HFFc6 (cell line): Measurements from ENCODE around the gene COA8. TPM values are rescaled to one million over a fixed set of nuclear protein-coding genes. Genes with fewer than 3 reads are reported as not detected.
A peak's percentile ranks its signal among the peaks of the same experiment; 100 is the strongest.

ENCODE experiments used
- DNase-seq: peaks from one replicate; pipeline ENCODE4 v3.0.0-alpha.2; 2018
- H3K27ac Mint-ChIP-seq: 2 replicates; pipeline ENCODE4 v1.8.0; 2020; ENCODE audit warnings: mild to moderate bottlenecking, mixed read lengths
- H3K27me3 Mint-ChIP-seq: 2 replicates; pipeline ENCODE4 v1.8.0; 2021; ENCODE audit warnings: mild to moderate bottlenecking, moderate library complexity, mixed read lengths; ENCODE audit not compliant: insufficient read depth
- H3K36me3 Mint-ChIP-seq: 2 replicates; pipeline ENCODE4 v1.8.0; 2021; ENCODE audit warnings: low read depth, mixed read lengths
- H3K4me1 Mint-ChIP-seq: 2 replicates; pipeline ENCODE4 v1.8.0; 2020; ENCODE audit warnings: low read depth, mixed read lengths
- H3K4me3 Mint-ChIP-seq: 2 replicates; pipeline ENCODE4 v1.8.0; 2020; ENCODE audit warnings: mild to moderate bottlenecking, moderate library complexity, mixed read lengths
- H3K9me3 Mint-ChIP-seq: 2 replicates; pipeline ENCODE4 v1.8.0; 2020; ENCODE audit warnings: mild to moderate bottlenecking, mixed read lengths
- total RNA-seq, 6 experiments: library from RNA; stranded (reverse); fragmentation: NEBNext Ultra II Directional; extraction: Animal tissue kit (Norgen Biotek cat#: 25700); gene quantifications; 2 replicates in 1 of 6; 3 replicates in 5 of 6; pipeline ENCODE4 v1.2.3, GENCODE V29; 2021
- TF ChIP-seq, protein P1 (sequence below): fragments of 200-600 bp; sonication (generic); IDR thresholded peaks from 2 replicates; pipeline ENCODE4 v1.5.0; 2021; ENCODE audit warnings: antibody characterized with exemption, mild to moderate bottlenecking

COA8 gene
- total RNA-seq, 6 experiments from 2014 or later = 38.7 to 54.8 (median 46.9) TPM

DNA sequence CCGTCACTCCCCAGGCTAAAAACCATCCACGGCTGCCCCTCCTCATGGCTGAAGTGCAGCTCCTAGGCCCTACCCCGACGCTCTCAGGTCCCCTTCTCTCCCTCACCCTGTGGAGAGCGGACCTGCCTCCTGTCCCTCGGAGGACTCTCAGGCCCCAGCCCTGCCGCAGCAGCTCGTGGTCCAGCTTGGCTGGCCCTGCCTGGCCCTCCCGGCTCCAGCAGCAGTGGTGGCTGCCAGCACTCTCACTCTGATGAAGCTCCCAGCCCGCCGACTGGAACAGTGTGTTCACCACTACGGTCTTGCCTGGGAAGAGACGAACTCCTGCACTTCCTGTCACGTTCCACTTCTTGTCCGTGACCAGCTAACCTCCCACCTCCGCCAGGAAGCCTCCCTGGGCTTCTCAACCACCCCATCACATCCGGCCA, 11.4 kb upstream of the COA8 start:
- H3K27ac Mint-ChIP-seq = peak overlapping the region; percentile 80
- no peaks in the 10 kb centered on the region for H3K9me3 Mint-ChIP-seq
- no peak for DNase-seq
- TF ChIP-seq, protein P1, sequence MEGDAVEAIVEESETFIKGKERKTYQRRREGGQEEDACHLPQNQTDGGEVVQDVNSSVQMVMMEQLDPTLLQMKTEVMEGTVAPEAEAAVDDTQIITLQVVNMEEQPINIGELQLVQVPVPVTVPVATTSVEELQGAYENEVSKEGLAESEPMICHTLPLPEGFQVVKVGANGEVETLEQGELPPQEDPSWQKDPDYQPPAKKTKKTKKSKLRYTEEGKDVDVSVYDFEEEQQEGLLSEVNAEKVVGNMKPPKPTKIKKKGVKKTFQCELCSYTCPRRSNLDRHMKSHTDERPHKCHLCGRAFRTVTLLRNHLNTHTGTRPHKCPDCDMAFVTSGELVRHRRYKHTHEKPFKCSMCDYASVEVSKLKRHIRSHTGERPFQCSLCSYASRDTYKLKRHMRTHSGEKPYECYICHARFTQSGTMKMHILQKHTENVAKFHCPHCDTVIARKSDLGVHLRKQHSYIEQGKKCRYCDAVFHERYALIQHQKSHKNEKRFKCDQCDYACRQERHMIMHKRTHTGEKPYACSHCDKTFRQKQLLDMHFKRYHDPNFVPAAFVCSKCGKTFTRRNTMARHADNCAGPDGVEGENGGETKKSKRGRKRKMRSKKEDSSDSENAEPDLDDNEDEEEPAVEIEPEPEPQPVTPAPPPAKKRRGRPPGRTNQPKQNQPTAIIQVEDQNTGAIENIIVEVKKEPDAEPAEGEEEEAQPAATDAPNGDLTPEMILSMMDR = no peak
- peak overlapping the region; percentile 34; the same call in 1 of the 2 replicates for H3K4me3 Mint-ChIP-seq
- H3K27me3 Mint-ChIP-seq = peaks cover 2% of the 10 kb centered on the region; the same call in 1 of the 2 replicates
- H3K36me3 Mint-ChIP-seq = no peaks in the 10 kb centered on the region
- peaks cover 16% of the 10 kb centered on the region for H3K4me1 Mint-ChIP-seq

DNA sequence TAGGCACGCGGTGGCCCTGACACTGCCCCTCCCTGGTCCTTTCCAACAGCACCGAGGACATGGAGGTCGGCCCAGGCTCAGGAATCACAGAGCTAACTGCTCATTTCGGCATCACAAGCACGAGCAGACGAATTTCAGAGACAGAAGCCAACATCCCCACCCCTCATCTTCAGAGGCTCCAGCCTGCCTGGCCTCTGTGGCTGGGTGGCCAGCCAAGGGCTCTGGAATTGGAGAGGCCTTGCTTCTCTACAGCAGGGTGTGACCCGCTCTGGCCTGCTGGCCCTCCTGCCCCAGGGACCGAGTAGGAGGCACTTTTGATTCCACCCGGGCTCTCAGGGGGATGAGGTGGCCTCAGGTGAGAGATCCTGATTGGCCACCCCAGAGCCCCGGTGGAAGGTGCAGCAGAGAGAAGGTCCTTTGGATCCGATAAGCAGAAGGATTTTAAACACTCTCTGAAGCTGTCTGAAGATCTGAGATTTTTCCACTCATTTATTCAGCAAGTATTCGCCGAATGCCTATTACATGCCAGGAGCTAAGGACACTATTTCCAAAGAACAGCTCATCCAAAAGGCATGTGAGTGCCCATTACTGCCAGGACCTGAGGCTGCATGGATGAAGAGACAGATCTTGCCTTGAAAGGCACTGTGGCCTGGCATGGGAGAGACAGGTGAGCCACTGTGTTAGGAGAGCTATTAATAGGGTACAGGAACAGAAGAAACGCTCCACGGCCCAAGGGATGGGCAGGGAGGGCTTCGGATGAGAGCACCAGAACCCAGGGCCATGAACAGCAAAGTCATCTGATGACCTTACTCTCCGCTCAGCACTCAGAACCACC, 10.5 kb upstream of the COA8 start:
- peak; percentile 67 for DNase-seq
- H3K4me3 Mint-ChIP-seq = peak overlapping the region; percentile 34; the same call in 1 of the 2 replicates
- peak overlapping the region; percentile 80 for H3K27ac Mint-ChIP-seq

DNA sequence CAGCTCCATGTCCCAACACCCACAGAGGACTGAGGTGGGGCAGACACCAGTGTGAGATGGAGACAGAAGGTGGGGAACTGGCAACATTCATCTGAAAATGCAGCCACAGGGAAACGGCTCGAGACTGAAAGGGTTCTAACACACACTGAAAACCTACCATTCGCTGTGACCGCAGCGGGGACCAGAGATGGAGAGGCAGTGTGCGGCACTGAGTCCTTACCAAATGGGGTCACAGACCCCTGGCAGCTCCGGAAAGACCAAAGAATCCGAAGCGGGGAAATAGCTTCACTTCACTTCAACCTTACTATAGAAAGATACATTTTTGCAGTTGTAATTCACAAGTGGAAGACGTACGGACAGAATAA, 9.9 kb upstream of the COA8 start:
- peak overlapping the region; percentile 80; the same call in 1 of the 2 replicates for H3K27ac Mint-ChIP-seq
- H3K4me1 Mint-ChIP-seq = peaks cover 18% of the 10 kb centered on the region
- H3K4me3 Mint-ChIP-seq = no peak overlapping the region
- H3K27me3 Mint-ChIP-seq = peaks cover 2% of the 10 kb centered on the region; the same call in 1 of the 2 replicates
- H3K9me3 Mint-ChIP-seq = no peaks in the 10 kb centered on the region
- no peaks in the 10 kb centered on the region for H3K36me3 Mint-ChIP-seq
- DNase-seq = no peak
- TF ChIP-seq, protein P1 = no peak

More for the DNA sequence above, 10.5 kb upstream of the COA8 start:
- H3K36me3 Mint-ChIP-seq = no peaks in the 10 kb centered on the region
- TF ChIP-seq, protein P1 = no peak
- H3K9me3 Mint-ChIP-seq = no peaks in the 10 kb centered on the region
- peaks cover 2% of the 10 kb centered on the region; the same call in 1 of the 2 replicates for H3K27me3 Mint-ChIP-seq
- H3K4me1 Mint-ChIP-seq = peaks cover 16% of the 10 kb centered on the region

DNA sequence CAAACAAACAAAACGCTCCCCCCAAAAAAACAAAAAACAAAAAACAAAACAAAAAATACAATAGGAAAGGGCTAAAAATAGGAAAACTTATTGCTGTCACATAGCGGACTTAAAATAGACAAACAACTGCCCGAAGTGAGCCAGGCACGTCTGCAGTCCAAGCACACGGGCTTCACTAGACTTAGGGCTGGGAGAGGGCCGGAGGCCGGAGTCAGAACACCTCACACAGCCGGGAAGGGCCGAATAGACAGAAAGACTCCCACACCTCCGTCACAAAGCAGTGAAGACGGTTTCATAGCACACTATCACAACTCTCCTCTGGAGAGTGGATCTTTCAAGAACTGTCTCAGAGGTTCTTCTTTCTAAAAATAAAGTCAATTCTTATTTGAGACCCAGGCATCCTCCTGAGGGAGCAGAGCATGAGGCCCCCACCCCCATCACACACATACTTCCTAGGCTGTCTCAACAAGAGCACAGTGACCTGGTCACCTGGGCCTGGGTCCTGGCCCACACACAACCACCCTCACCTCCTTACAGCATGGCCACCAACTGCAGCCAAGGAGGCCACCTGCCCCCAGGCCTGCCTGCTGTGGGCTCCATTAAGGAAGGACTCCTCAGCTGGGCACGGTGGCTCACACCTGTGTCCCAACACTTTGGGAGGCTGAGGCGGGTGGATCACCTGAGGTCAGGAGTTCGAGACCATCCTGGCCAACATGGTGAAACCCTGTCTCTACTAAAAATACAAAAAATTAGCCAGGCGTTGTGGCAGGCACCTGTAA, 7.0 kb upstream of the COA8 start:
- H3K4me3 Mint-ChIP-seq = no peak overlapping the region
- TF ChIP-seq, protein P1 = no peak
- peaks cover 13% of the 10 kb centered on the region; the same call in 1 of the 2 replicates for H3K36me3 Mint-ChIP-seq
- no peak overlapping the region for H3K27ac Mint-ChIP-seq
- peaks cover 2% of the 10 kb centered on the region; the same call in 1 of the 2 replicates for H3K27me3 Mint-ChIP-seq
- DNase-seq = no peak
- no peaks in the 10 kb centered on the region for H3K9me3 Mint-ChIP-seq
- peaks cover 44% of the 10 kb centered on the region for H3K4me1 Mint-ChIP-seq

DNA sequence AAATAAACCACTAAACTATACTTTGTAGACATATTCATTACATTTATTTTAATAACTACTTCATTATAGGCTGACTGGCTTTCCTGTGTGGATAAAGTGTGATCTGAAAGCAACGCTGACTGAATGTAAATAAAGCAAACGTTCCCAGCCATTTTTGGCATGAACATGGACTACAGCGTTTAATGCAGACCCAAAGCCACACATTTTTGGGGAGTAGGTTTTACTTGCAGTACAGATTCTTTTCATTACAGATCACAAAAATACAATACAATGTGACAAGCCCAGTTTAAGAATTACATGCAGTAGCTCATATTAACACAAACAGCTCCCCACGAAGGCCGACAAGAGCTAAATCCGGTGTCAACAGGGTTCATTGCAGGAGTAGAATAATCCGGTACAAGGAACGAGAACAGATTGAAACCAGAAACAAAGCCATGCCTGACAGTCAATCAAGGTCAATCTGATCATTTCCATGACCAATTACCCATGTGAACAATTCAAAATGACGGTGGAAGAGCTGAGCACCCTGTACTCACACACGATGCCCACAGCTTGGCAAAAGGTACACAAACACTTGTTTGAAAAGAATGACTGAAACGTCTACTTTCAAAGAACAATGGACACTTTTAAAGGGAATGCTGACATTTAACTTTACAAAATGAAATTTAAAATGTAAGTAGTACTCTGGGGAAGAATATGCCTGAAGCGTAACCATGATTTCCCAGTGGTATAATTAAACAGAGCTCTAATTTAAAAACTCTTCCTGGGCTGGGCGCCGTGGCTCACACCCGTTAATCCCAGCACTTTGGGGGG, 5.6 kb upstream of the COA8 start:
- Mint-ChIP-seq H3K27me3 (peaks cover 4% of the 10 kb centered on the region; the same call in 1 of the 2 replicates), H3K27ac (peak overlapping the region; percentile 82; the same call in 1 of the 2 replicates), H3K4me3 (no peak overlapping the region), H3K36me3 (peaks cover 15% of the 10 kb centered on the region; the same call in 1 of the 2 replicates), H3K4me1 (peaks cover 48% of the 10 kb centered on the region), H3K9me3 (no peaks in the 10 kb centered on the region)
- TF ChIP-seq, protein P1 = no peak
- no peak for DNase-seq
